Stromal cell of bone marrow (primary cell): ENCODE data around the gene CEP250.
A peak's percentile ranks its signal among the peaks of the same experiment; 100 is the strongest.
"Not testable (repeated sequence)": the region's sequence is repeated elsewhere in the genome, so short reads cannot be mapped to it uniquely, and the experiment has no call there.

Experiments used
- DNase-seq: peaks from one replicate; pipeline ENCODE4 v3.0.0-alpha.2; 2012; ENCODE audit warnings: low read depth

The CEP250 gene

DNA sequence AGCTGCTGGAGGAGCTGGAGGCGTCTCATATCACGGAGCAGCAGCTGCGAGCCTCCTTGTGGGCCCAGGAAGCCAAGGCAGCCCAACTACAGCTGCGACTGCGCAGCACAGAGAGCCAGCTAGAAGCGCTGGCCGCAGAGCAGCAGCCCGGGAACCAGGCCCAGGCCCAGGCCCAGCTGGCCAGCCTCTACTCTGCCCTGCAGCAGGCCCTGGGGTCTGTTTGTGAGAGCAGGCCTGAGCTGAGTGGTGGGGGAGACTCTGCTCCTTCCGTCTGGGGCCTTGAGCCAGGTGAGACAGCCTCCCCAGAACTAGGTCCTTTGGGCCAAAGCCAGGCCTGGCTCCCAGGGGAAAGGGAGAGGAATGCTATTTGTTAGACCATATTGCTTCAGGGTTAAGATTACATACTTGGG is 42.4 kb downstream of the CEP250 start:
- DNase-seq: no peak

DNA sequence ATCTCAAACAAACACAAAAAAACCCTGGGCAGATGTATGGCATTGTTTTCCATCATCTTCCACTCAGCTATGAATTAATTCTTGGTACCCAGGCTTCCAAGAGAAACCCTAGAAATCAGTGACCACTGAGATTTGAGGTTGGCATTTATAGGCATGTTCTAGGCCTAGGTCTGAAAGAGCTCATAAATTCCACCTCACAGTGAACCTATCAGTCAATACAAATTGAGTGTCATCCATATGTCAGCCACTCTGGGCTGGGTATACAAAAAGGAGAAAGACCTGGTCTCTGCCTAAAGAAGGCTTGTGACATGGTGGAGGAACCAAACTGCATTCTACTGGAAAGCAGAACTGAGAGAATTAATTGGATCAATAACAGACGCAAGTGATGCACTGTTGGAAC is 43.9 kb downstream of the CEP250 start:
- no peak for DNase-seq

DNA sequence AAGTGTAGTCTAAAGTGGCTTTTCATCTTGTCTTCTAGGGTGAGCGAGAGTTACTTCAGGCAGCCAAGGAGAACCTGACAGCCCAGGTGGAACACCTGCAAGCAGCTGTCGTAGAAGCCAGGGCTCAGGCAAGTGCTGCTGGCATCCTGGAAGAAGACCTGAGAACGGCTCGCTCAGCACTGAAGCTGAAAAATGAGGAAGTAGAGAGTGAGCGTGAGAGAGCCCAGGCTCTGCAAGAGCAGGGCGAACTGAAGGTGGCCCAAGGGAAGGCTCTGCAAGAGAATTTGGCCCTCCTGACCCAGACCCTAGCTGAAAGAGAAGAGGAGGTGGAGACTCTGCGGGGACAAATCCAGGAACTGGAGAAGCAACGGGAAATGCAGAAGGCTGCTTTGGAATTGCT is 47.0 kb downstream of the CEP250 start:
- no peak for DNase-seq

DNA sequence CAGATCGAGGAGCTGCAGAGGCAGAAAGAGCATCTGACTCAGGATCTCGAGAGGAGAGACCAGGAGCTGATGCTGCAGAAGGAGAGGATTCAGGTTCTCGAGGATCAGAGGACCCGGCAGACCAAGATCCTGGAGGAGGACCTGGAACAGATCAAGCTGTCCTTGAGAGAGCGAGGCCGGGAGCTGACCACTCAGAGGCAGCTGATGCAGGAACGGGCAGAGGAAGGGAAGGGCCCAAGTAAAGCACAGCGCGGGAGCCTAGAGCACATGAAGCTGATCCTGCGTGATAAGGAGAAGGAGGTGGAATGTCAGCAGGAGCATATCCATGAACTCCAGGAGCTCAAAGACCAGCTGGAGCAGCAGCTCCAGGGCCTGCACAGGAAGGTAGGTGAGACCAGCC is 47.9 kb downstream of the CEP250 start:
- DNase-seq: no peak

DNA sequence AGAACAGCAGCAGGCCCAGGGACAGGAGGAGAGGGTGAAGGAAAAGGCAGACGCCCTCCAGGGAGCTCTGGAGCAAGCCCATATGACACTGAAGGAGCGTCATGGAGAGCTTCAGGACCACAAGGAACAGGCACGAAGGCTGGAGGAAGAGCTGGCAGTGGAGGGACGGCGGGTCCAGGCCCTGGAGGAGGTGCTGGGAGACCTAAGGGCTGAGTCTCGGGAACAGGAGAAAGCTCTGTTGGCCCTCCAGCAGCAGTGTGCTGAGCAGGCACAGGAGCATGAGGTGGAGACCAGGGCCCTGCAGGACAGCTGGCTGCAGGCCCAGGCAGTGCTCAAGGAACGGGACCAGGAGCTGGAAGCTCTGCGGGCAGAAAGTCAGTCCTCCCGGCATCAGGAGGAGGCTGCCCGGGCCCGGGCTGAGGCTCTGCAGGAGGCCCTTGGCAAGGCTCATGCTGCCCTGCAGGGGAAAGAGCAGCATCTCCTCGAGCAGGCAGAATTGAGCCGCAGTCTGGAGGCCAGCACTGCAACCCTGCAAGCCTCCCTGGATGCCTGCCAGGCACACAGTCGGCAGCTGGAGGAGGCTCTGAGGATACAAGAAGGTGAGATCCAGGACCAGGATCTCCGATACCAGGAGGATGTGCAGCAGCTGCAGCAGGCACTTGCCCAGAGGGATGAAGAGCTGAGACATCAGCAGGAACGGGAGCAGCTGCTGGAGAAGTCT is 48.6 kb downstream of the CEP250 start:
- DNase-seq: no peak

DNA sequence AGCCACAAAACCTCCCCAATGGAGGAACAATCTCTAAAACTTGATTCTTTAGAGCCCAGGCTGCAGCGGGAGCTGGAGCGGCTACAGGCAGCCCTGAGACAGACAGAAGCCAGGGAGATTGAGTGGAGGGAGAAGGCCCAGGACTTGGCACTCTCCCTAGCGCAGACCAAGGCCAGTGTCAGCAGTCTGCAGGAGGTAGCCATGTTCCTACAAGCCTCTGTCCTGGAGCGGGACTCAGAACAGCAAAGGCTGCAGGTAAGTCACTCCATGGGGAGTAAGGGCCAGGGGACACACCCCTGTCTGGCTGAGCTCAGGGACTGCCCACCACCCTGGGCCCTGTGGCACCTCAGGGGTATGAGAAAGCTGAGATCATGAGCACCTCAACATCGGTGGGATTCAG is 49.4 kb downstream of the CEP250 start:
- no peak for DNase-seq

DNA sequence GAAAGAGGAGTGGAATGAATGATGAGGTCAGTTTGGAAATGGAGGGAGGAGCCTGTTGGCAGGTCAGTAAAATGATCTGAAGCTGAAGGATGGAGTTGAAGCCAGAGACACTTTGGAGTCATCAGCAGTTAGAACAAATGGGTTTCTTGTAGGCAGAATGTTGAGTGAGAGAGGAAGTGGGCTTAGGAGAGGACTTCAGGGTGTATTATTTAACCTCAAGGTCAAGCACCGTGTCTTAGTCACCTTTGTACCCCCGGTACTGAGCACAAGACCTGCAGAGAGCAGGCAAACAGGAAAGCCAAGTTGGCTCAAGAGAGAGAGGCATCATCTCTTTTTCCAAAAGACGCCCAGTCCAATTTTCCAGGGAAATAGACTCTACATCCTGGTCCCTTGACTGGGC is 50.8 kb downstream of the CEP250 start:
- no peak for DNase-seq

DNA sequence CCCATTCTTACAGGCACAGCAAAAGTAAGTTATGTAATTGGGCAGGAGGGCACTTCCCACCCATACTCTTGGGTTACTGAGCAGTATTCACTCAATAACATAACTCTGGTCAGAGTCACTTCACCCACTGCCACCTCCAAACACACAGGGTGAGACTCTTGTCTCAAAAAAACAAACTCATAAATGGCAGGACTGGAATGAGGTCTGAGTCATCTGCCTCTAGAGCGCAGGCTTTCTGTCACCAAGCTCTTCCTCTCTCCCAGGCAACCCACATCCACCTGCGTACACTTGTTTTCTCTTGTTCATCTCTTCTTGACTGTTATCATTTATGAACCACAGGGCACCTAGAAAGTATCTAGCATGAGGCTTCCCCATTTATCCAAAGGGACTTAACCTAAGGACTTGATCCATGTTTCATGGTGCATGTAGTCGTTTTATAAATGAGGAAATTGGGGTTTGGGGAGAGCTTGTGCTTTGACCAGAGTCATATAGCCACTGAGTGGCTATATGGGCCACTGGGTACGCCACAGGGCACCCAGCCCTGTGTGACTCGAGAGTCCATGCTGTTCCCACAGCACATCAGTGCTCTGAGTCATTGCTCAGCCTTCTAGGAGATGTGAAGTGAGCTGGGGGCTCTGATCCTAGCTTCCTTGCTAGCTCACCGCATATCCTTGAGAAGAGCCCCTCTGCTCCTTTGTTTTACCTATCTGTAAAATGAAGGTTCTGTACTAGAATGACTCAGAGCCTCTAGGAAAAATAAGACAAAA is 51.7 kb downstream of the CEP250 start:
- no peak for DNase-seq

DNA sequence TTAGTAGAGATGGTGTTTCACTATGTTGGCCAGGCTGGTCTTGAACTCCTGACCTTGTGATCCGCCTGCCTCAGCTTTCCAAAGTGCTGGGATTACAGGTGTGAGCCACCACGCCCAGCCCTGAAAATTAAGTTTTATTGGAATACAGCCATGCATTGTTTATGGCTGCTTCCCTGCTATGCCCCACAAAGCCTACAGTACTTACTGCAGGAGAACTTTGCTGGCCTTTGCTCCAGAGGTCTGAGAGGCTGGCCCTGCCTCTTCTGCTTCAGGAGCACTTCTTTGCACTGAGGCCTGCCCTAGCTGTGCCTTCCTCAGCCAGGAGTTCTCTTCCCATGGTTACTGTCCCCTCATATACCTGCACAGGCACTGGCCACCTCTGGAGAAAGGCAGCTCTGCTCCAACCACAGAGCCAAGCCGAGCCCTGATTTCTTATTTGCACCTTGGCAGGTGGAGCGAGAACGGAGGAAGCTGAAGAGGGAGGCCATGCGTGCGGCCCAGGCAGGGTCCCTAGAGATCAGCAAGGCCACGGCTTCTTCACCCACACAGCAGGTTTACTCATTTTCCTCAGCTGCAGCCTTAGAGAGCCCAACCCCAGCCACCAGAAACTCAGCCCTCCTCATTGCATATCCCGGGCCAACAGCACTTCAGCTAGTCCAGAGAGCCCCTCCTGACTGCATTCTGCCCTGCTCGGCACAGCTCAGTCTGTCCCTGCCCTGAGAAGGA is 53.3 kb downstream of the CEP250 start:
- no peak for DNase-seq

DNA sequence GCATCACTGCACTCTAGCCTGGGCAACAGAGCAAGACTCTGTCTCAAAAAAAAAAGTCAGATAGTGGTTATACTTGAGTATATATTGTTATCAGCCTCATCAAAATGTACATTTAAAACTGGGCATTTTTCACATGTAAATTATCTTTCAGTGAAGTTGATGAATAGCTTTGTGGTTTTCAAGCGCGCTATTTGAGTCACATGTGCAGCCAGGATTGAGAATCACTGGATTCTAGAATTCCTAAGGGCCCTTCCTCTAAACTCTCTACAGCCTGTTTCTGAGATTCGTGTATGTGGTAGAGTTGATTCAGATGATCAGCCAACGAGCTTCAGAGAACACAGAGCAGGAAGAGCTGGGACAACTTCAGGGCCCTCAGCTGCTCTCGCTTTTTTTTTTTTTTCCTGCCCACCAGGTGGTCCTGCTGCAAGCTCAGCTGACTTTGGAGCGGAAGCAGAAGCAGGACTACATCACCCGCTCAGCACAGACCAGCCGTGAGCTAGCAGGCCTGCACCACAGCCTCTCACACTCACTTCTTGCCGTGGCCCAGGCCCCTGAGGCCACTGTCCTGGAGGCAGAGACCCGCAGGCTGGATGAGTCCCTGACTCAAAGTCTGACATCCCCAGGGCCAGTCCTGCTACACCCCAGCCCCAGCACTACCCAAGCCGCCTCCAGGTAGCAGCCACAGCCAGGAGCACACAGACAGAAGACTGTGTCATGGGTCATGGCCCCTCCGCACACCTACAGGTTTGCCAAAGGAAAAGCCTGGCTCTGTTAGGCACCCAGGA is 55.7 kb downstream of the CEP250 start:
- no peak for DNase-seq

DNA sequence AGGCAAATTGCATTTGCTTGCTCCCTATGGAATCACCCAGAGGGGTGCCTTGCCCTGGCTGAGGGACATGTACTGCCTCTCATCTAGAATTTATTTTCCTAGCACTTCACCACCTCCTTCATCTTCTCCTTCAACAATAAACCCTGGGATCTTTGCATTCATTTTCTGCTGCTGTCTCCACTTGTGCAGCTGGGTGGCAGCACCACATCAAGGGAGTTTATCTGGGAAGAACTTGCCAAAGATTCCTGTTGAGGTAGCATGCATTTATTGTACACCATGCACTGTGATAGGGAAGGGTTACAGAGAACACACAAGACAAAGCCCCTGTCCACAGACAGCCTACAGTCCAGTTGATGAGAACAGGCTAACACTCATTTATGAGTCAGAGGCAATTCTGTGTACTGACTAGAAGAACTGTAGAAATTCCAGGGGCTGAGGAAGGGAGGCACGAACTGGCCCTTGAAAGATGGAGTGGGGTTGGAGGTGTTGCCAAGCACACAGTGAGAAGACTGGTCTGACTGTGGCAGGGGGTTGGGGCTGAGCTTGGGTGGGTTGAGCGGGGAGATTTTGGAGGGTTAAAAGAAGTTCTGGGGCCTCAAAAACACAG is 56.5 kb downstream of the CEP250 start:
- no peak for DNase-seq

DNA sequence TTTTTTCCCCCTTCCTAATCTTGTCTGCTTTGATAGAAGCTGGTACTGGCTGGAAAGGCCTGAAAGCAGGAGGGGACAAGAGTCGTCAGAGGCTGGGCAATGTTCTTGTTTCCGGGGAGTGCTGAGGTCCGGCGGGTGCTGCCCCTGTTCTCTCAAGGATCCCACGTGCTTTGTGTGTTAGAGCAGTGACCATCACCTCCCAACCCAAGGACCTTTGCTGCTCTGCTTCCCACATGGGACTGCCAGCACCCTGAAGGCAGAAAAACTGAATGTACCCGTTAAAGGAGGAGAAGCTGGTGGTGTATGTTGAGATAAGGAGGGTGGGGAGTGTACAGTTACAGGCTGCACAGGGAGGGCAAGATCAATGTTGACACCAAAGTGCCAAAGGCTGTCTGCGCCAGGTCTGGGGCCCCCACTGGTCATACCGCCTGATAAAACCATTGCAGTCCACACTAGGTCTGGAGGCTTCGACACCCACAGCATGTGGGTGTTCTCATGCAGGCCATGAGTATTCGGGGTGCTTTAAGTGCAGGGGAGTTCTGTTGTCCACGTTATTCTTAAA is 59.1 kb downstream of the CEP250 start:
- no peak for DNase-seq

DNA sequence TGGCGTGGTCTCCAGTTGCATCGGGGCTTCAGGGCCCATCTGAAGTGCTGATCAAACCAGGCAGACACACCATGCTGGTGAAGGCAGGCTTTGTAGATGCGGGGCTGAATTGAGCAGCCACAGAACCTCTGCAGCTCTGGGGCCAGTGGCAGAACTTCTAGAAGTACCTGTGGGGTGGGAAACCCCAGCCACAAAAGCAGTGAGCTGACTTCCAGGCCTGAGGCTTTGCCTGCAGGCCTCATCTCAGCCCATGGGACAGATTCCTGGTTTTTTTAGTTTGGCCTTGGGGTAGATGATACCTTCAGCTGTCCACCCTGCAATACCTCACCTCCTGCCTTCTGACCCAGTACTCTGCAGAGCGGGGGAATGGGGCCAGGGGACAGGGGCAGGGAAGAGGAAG is 59.9 kb downstream of the CEP250 start:
- DNase-seq: no peak

DNA sequence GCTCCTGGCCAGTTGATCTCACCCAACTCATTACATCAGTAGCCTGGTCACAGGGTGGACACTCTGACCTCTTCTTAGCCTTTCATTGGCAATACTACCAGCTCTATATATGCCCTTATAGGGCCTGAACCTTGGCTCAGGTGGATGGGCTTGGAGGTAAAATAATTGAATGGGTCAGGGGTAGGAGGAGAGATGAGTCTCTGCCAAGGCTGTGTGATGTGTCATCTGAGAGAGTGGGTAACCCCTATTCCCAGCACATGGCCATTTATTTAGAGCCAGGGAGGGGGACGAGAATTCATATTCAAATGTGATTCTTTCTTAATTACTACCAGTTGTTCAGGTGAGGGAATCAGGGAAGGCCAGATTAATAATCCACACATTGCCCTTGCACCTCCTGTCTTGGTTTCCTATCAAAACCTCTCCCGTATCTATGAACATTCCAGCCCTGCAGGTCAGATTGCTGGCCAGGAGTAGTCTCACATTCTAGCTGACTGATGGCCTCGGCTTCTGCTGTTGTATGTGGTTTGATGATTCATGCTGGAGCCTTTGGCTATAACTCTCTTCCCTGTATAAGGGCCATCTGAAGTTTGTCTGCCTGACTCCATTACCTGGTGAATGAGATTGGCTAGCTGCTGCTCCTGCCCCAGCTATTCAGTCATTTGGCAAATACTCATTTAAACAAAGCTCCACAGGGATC is 60.7 kb downstream of the CEP250 start:
- DNase-seq: peak; percentile 48

DNA sequence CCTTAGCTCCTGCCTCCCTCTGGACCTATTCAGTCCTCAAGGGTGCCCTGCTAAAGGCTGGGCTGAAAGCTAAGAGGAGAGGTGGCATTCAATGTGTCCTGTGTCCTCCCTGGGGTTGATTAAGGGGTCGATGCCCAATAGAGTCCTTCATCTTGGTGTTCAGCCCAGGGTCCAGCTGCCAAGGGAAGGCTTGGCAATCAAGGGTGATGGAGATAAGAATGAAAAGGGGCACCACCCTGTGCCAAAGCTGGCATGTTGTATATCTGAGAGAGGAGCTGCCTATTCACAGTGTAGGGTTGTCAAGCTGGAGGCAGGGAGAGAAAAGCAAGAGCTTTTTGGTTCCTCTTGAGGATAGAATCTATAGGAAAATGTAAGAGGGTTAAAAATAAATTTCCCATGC is 61.7 kb downstream of the CEP250 start:
- no peak for DNase-seq

DNA sequence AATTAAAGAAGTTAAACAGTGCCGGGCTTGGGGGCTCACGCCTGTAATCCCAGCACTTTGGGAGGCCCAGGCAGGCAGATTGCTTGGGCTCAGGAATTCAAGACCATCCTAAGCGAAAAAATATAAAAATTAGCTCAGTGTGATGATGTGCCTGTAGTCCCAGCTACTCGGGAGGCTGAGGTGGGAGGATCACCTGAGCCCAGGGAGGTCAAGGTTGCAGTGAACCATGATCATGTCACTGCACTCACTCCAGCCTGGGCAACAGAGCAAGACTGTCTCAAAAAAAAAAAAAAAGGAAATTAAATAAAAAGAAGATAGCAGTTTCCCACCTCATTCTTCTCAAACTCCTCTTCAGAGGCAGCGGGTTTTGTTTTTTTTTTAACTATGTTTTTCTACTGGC is 62.4 kb downstream of the CEP250 start:
- not testable (repeated sequence) for DNase-seq

DNA sequence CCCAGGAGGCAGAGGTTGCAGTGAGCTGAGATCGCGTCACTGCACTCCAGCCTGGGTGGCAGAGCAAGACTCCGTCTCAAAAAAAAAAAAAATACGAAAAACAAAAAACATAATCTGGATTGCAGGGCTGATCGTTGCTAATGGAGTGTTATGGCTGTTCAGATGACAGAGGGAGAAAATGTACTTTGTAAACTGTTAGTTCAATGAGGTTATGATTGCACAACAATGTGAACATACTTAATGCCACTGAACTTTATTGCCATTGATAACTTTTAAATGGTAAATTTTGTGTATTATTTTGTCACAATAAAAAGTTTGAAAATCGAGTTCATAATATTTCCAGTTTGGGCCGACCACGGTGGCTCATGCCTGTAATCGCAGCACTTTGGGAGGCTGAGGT is 63.6 kb downstream of the CEP250 start:
- no peak for DNase-seq

DNA sequence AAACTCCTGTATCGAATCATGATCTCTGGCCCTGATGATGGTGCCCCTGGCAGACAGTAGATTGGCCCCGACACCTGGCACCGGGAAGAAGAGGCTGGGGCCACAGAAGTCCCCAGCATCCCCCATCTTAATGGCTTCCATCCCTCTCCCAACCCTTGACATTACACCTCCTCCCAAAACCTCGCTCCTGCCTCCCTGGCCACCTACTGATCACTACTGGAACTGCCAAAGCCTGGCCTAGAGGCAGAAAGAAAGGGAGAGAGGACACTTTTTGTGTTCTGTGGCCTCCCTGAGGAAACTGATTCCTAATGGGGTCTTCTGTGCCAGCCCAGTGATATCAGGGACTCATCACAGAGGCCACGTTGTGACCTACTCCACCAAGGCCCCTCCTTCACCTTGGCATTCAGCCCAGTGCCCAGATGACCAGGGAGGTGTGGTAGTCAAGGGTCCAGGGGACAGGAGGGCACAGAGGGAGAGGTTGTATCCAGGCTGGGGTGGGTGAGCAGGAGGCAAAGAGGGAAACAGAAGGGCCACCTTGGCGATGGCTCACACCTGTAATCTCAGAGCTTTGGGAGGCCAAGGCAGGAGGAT is 68.0 kb downstream of the CEP250 start:
- no peak for DNase-seq

DNA sequence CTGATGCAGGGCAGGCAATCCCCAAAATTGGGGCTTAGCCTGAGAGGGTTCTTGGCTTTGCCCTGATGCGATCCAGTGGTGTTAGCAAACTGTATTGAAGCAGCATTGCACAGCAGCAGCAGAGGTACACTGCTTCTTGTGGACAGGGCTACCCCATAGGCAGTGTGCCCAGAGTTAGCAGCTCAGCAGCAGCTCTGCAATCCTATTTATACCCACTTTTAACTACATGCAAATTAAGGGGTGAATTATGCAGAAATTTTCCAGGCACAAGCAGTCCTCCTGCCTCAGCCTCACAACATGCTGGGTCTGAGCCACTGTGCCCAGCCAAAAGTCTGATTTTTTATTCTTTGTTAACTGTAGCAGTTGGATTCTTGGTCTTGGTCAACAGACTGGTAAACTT is 70.2 kb downstream of the CEP250 start:
- DNase-seq: no peak

DNA sequence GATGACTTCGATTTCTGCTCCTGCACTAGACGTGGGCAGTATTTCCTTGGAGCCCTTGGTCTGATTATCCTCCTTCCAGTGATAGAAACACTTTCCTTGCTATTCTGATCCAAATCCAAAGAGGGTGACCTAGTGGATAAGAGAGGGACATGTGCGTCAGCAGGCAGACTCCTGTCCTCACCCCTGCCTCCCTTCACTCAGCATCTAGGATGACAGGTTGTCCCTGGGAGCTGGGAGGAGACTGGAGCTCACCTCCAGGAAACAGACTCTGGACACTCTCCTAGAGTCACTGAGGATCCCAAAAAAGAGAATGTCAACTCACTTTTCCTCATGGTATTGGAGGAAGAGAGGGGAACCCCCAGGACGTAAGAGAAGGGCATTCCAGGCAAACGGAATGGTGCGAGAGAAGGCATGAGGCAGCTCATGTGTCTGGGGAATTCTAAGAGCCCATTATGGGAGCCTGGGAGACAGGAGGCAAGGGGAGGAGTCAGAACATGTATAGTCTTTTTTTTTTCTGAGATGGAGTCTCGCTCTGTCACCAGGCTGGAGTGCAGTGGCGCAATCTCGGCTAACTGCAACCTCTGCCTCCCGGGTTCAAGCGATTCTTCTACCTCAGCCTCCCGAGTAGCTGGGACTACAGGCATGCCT is 71.8 kb downstream of the CEP250 start:
- DNase-seq: no peak
